Osteoblast (primary cell): ENCODE data around the gene NBPF1. TPM values are rescaled to one million over a fixed set of nuclear protein-coding genes. Genes with fewer than 3 reads are reported as not detected.
A peak's percentile ranks its signal among the peaks of the same experiment; 100 is the strongest.
"Not testable (repeated sequence)": the region's sequence is repeated elsewhere in the genome, so short reads cannot be mapped to it uniquely, and the experiment has no call there.

Source experiments
- DNase-seq: peaks from one replicate; pipeline ENCODE4 v3.0.0; 2011; ENCODE audit warnings: low spot score, mixed read lengths; ENCODE audit not compliant: insufficient read length; ENCODE audit errors: missing footprints
- H2AFZ ChIP-seq: 2 replicates; pipeline ENCODE4 v1.6.0; 2011; ENCODE audit warnings: mild to moderate bottlenecking, low read length
- H3K27ac ChIP-seq: 2 replicates; pipeline ENCODE4 v1.5.1; 2011; ENCODE audit warnings: mild to moderate bottlenecking, low read depth, low read length, moderate library complexity
- H3K27me3 ChIP-seq: 2 replicates; pipeline ENCODE4 v1.6.0; 2012; ENCODE audit warnings: mild to moderate bottlenecking, control low read depth, inconsistent platforms, low read length, moderate library complexity; ENCODE audit not compliant: insufficient read depth
- H3K36me3 ChIP-seq: 2 replicates; pipeline ENCODE4 v1.5.1; 2011; ENCODE audit warnings: mild to moderate bottlenecking, low read length, control low read depth, moderate library complexity; ENCODE audit not compliant: insufficient read depth
- H3K4me1 ChIP-seq: 2 replicates; pipeline ENCODE4 v1.5.1; 2011; ENCODE audit warnings: mild to moderate bottlenecking, low read length, control low read depth, moderate library complexity; ENCODE audit not compliant: insufficient read depth
- H3K4me2 ChIP-seq: 2 replicates; pipeline ENCODE4 v1.6.0; 2011; ENCODE audit warnings: mild to moderate bottlenecking, low read length; ENCODE audit not compliant: insufficient read depth
- H3K4me3 ChIP-seq: fragments of 200-600 bp; sonication (generic); 3 replicates; pipeline ENCODE4 v1.5.1; 2012; ENCODE audit warnings: mild to moderate bottlenecking, low read length, inconsistent platforms; ENCODE audit not compliant: insufficient read depth
- H3K79me2 ChIP-seq: 2 replicates; pipeline ENCODE4 v1.6.0; 2012; ENCODE audit warnings: mild to moderate bottlenecking, low read length, control low read depth, inconsistent platforms; ENCODE audit not compliant: insufficient read depth
- H3K9me3 ChIP-seq: 2 replicates; pipeline ENCODE4 v1.5.1; 2011; ENCODE audit warnings: low read depth, low read length, control low read depth
- H4K20me1 ChIP-seq: 2 replicates; pipeline ENCODE4 v1.6.0; 2012; ENCODE audit warnings: mild to moderate bottlenecking, low read length, control low read depth; ENCODE audit not compliant: insufficient read depth
- total RNA-seq: library from RNA; depleted of rRNA; stranded (reverse); fragments of >200 nt; gene quantifications from 2 replicates; pipeline ENCODE4 v1.2.3, GENCODE V29; 2012

NBPF1 gene
- total RNA-seq, 1 donor: 54.6 TPM

- not testable (repeated sequence) for H3K79me2 ChIP-seq, H3K36me3 ChIP-seq, H3K4me2 ChIP-seq, H4K20me1 ChIP-seq, H3K27me3 ChIP-seq, H3K27ac ChIP-seq, H3K4me3 ChIP-seq, H3K9me3 ChIP-seq, H2AFZ ChIP-seq, H3K4me1 ChIP-seq, DNase-seq
Observed at GRCh38 chr1:16535898-16536297, 77.5 kb downstream of the NBPF1 start.

- peak overlapping the region; percentile 65 for H3K4me3 ChIP-seq
- not testable (repeated sequence) for DNase-seq, H3K27me3 ChIP-seq, H3K4me1 ChIP-seq, H3K27ac ChIP-seq, H3K9me3 ChIP-seq, H3K36me3 ChIP-seq, H3K79me2 ChIP-seq, H4K20me1 ChIP-seq, H2AFZ ChIP-seq
- peak overlapping the region; percentile 58 for H3K4me2 ChIP-seq
Observed at GRCh38 chr1:16535487-16535886, 77.9 kb downstream of the NBPF1 start.

GRCh38 chr1:16534829-16535456 is 78.4 kb downstream of the NBPF1 start:
- not testable (repeated sequence) for H3K4me1 ChIP-seq, H4K20me1 ChIP-seq, DNase-seq, H3K79me2 ChIP-seq, H3K27me3 ChIP-seq, H3K9me3 ChIP-seq, H3K36me3 ChIP-seq, H3K27ac ChIP-seq, H2AFZ ChIP-seq
- H3K4me3 ChIP-seq: peak overlapping the region; percentile 65
- H3K4me2 ChIP-seq: peak overlapping the region; percentile 58

- H4K20me1 ChIP-seq, H3K36me3 ChIP-seq, DNase-seq, H3K79me2 ChIP-seq, H3K27ac ChIP-seq, H3K4me3 ChIP-seq, H3K9me3 ChIP-seq, H3K27me3 ChIP-seq, H3K4me1 ChIP-seq, H2AFZ ChIP-seq: not testable (repeated sequence)
- peak overlapping the region; percentile 58 for H3K4me2 ChIP-seq
Observed at GRCh38 chr1:16534239-16534828, 79.0 kb downstream of the NBPF1 start.

- H3K4me1 ChIP-seq, H3K27ac ChIP-seq, H3K36me3 ChIP-seq, H3K9me3 ChIP-seq, DNase-seq, H3K79me2 ChIP-seq, H3K4me3 ChIP-seq, H4K20me1 ChIP-seq, H3K27me3 ChIP-seq: not testable (repeated sequence)
- Histone ChIP-seq H3K4me2 (peak overlapping the region; percentile 48), H2AFZ (peak overlapping the region; percentile 41)
Observed at GRCh38 chr1:16532235-16532991, 81.0 kb downstream of the NBPF1 start.

GRCh38 chr1:16528338-16528737 is 85.0 kb downstream of the NBPF1 start:
- H3K79me2 ChIP-seq, H2AFZ ChIP-seq, H3K27ac ChIP-seq, H3K36me3 ChIP-seq, H3K4me1 ChIP-seq, H4K20me1 ChIP-seq, DNase-seq, H3K27me3 ChIP-seq, H3K9me3 ChIP-seq, H3K4me2 ChIP-seq, H3K4me3 ChIP-seq: not testable (repeated sequence)

GRCh38 chr1:16525769-16526168 is 87.6 kb downstream of the NBPF1 start:
- not testable (repeated sequence) for DNase-seq, H3K79me2 ChIP-seq, H3K9me3 ChIP-seq, H3K4me3 ChIP-seq, H3K27ac ChIP-seq, H3K4me1 ChIP-seq, H3K36me3 ChIP-seq, H4K20me1 ChIP-seq, H3K4me2 ChIP-seq, H2AFZ ChIP-seq
- peaks cover 22% of the 10 kb centered on the region for H3K27me3 ChIP-seq

- H3K79me2 ChIP-seq, H3K4me3 ChIP-seq, H2AFZ ChIP-seq, H3K27ac ChIP-seq, H4K20me1 ChIP-seq, H3K36me3 ChIP-seq, DNase-seq, H3K4me1 ChIP-seq, H3K9me3 ChIP-seq, H3K4me2 ChIP-seq: not testable (repeated sequence)
- peaks cover 20% of the 10 kb centered on the region for H3K27me3 ChIP-seq
Observed at GRCh38 chr1:16521679-16522078, 91.7 kb downstream of the NBPF1 start.
